OCI-LY3 (cell line): Measurements from ENCODE around the gene TRIM46.

ENCODE experiments used
- EZH2phosphoT487 ChIP-seq: fragments of 200-600 bp; shearing (Covaris generic); IDR thresholded peaks from 2 replicates; pipeline ENCODE4 v1.6.1; 2018; ENCODE audit warnings: antibody characterized with exemption, mixed run types, low read depth
- TF ChIP-seq, protein P1 (sequence below): fragments of 200-600, 300-600 bp; sonication (generic); IDR thresholded peaks from 2 replicates; pipeline ENCODE4 v1.5.1; 2014; ENCODE audit warnings: antibody characterized with exemption, low read length, low read depth

DNA sequence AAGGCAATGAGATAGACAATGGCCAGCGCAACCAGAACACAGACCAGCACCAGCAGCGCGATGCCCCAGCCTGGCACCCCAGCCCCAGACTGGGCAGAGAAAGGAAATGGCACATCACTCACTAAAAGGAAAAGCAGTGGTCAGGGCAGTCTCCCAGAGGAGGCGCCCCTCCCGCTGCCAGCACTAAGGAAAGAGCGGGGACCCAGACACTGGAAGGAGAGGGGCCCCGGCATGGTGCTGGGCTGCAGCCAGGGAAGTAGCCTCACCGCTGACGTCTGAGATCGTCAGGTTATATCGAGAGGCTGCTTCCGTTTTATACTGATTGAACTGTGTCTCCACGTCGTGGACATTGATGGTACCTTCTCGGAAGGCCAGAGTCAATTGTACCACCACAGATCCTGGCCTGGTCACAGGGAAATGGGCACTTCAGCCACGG is 13.8 kb downstream of the TRIM46 start:
- TF ChIP-seq, protein P1, sequence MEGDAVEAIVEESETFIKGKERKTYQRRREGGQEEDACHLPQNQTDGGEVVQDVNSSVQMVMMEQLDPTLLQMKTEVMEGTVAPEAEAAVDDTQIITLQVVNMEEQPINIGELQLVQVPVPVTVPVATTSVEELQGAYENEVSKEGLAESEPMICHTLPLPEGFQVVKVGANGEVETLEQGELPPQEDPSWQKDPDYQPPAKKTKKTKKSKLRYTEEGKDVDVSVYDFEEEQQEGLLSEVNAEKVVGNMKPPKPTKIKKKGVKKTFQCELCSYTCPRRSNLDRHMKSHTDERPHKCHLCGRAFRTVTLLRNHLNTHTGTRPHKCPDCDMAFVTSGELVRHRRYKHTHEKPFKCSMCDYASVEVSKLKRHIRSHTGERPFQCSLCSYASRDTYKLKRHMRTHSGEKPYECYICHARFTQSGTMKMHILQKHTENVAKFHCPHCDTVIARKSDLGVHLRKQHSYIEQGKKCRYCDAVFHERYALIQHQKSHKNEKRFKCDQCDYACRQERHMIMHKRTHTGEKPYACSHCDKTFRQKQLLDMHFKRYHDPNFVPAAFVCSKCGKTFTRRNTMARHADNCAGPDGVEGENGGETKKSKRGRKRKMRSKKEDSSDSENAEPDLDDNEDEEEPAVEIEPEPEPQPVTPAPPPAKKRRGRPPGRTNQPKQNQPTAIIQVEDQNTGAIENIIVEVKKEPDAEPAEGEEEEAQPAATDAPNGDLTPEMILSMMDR: no peak
- TF ChIP-seq EZH2phosphoT487: no peak
